Astrocyte (in vitro differentiated cells and primary cell): ENCODE data around the gene SYT17. TPM values are rescaled to one million over a fixed set of nuclear protein-coding genes. Genes with fewer than 3 reads are reported as not detected.

Experiments used
- DNase-seq: peaks from one replicate; pipeline ENCODE4 v3.0.0-alpha.2; 2010; ENCODE audit warnings: low read depth
- FAIRE-seq: peaks from 2 replicates; lab custom pipeline; 2011; peaks lifted over from hg19 to GRCh38; lab: Jason Lieb, UNC
- H2AFZ ChIP-seq: 2 replicates; pipeline ENCODE4 v1.6.0; 2012; ENCODE audit warnings: low read depth, low read length, inconsistent platforms
- H3K27ac ChIP-seq: 2 replicates; pipeline ENCODE4 v1.5.1; 2011; ENCODE audit warnings: low read depth, low read length, inconsistent platforms
- H3K27me3 ChIP-seq: 2 replicates; pipeline ENCODE4 v1.6.0; 2011; ENCODE audit warnings: low read length, inconsistent platforms; ENCODE audit not compliant: insufficient read depth
- H3K36me3 ChIP-seq: 2 replicates; pipeline ENCODE4 v1.5.1; 2011; ENCODE audit warnings: low read length, inconsistent platforms; ENCODE audit not compliant: insufficient read depth
- H3K4me1 ChIP-seq: 2 replicates; pipeline ENCODE4 v1.5.1; 2011; ENCODE audit warnings: low read length, inconsistent platforms; ENCODE audit not compliant: insufficient read depth
- H3K4me2 ChIP-seq: 2 replicates; pipeline ENCODE4 v1.6.0; 2012; ENCODE audit warnings: low read length, inconsistent platforms
- H3K4me3 ChIP-seq: 2 replicates; pipeline ENCODE4 v1.5.1; 2011; ENCODE audit warnings: low read depth, mild to moderate bottlenecking, low read length, inconsistent platforms; ENCODE audit not compliant: insufficient read depth
- H3K79me2 ChIP-seq: 2 replicates; pipeline ENCODE4 v1.6.0; 2012; ENCODE audit warnings: mild to moderate bottlenecking, low read length, inconsistent platforms; ENCODE audit not compliant: insufficient read depth
- H3K9ac ChIP-seq: 2 replicates; pipeline ENCODE4 v1.6.0; 2012; ENCODE audit warnings: mild to moderate bottlenecking, low read length, inconsistent platforms
- H3K9me3 ChIP-seq: 2 replicates; pipeline ENCODE4 v1.5.1; 2012; ENCODE audit warnings: low read depth, mild to moderate bottlenecking, low read length, inconsistent platforms; ENCODE audit not compliant: insufficient read depth
- H4K20me1 ChIP-seq: 2 replicates; pipeline ENCODE4 v1.6.0; 2012; ENCODE audit warnings: low read length, inconsistent platforms; ENCODE audit not compliant: insufficient read depth
- H3K27ac Mint-ChIP-seq: one replicate; pipeline ENCODE4 v1.8.0; 2021; ENCODE audit warnings: mild to moderate bottlenecking, mixed read lengths; ENCODE audit not compliant: unreplicated experiment
- H3K27me3 Mint-ChIP-seq: one replicate; pipeline ENCODE4 v1.8.0; 2021; ENCODE audit warnings: low read depth, mixed read lengths; ENCODE audit not compliant: unreplicated experiment
- H3K36me3 Mint-ChIP-seq: one replicate; pipeline ENCODE4 v1.8.0; 2021; ENCODE audit warnings: low read depth, mixed read lengths; ENCODE audit not compliant: unreplicated experiment
- H3K4me1 Mint-ChIP-seq: one replicate; pipeline ENCODE4 v1.8.0; 2021; ENCODE audit warnings: low read depth, mixed read lengths; ENCODE audit not compliant: unreplicated experiment
- H3K4me3 Mint-ChIP-seq: one replicate; pipeline ENCODE4 v1.8.0; 2021; ENCODE audit warnings: mild to moderate bottlenecking, moderate library complexity, mixed read lengths; ENCODE audit not compliant: unreplicated experiment
- H3K9me3 Mint-ChIP-seq: one replicate; pipeline ENCODE4 v1.8.0; 2021; ENCODE audit warnings: mild to moderate bottlenecking, mixed read lengths; ENCODE audit not compliant: unreplicated experiment
- CTCF ChIP-seq: IDR thresholded peaks from 2 replicates; pipeline ENCODE4 v1.5.1; 2011; ENCODE audit warnings: low read depth, mild to moderate bottlenecking, inconsistent platforms, low read length, moderate library complexity; ENCODE audit not compliant: insufficient read depth
- EZH2 ChIP-seq: IDR thresholded peaks from 2 replicates; pipeline ENCODE4 v1.6.1; 2012; ENCODE audit warnings: mild to moderate bottlenecking, low read length, inconsistent platforms; ENCODE audit not compliant: insufficient read depth
- total RNA-seq: library from RNA; stranded (reverse); gene quantifications from 2 replicates; pipeline ENCODE4 v1.2.1, GENCODE V29; 2021

The SYT17 gene
- total RNA-seq, 1 donor from 2014 or later, result 4.8 TPM

- Histone ChIP-seq H3K79me2 (no peaks in the 10 kb centered on the region), H3K9ac (no peak overlapping the region), H3K27ac (no peak overlapping the region), H3K27me3 (no peaks in the 10 kb centered on the region), H4K20me1 (no peaks in the 10 kb centered on the region), H3K36me3 (no peaks in the 10 kb centered on the region), H2AFZ (no peak overlapping the region), H3K4me2 (peak overlapping the region; percentile 18), H3K9me3 (no peaks in the 10 kb centered on the region), H3K4me3 (no peak overlapping the region), H3K4me1 (peaks cover 13% of the 10 kb centered on the region)
- TF ChIP-seq EZH2 (no peak), CTCF (no peak)
- Mint-ChIP-seq H3K4me3 (no peak overlapping the region), H3K27ac (no peak overlapping the region), H3K27me3 (peaks cover 4% of the 10 kb centered on the region), H3K9me3 (no peaks in the 10 kb centered on the region), H3K4me1 (peaks cover 15% of the 10 kb centered on the region), H3K36me3 (no peaks in the 10 kb centered on the region)
- no peak for DNase-seq
- FAIRE-seq, result no peak
Observed at GRCh38 chr16:19136549-19137196, 31.4 kb upstream of the SYT17 start.

DNA sequence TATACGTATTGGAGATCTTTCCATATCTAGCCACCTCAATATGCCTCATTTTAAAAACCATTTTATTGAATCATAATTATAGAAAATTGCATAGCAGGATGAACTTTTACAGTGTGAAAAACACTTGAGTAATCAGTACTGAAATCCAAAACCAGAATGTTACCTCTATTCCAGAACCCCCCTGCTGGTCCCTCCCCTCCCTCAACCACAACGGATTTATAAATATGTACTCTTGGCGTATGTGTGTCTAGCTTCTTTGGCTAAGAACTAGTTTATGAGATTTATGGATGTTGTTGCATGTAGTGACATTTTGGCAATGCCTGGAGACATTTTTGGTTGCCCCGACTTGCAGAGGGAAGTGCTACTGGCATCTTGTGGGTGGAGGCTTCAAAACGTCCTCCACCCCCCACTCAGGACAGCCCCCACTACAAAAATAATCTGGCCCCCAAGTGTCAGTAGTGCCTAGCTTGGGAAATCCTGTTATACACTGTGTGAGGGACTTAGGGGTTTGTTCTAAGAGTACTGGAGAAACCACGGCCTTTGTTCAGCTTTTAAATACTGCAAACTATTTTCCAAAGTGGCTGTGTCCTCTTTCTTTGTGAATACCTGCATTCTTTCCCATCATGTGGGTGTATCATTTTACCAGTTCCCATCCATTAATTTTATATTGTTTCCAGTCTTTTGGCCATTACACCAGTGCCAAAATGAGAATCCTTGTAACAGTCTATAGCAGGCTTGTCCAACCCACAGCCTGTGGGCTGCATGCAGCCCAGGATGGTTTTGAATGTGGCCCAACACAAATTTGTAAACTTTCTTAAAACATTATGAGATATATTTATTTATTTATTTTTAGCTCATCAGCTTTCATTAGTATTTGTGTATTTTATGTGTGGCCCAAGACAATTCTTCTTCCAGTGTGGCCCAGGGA lies 30.6 kb upstream of the SYT17 start:
- Histone ChIP-seq H3K27ac (no peak overlapping the region), H3K27me3 (no peaks in the 10 kb centered on the region), H3K9me3 (no peaks in the 10 kb centered on the region), H4K20me1 (no peaks in the 10 kb centered on the region), H3K36me3 (no peaks in the 10 kb centered on the region), H3K79me2 (no peaks in the 10 kb centered on the region), H2AFZ (no peak overlapping the region), H3K4me2 (no peak overlapping the region), H3K9ac (no peak overlapping the region), H3K4me3 (no peak overlapping the region), H3K4me1 (peaks cover 10% of the 10 kb centered on the region)
- no peaks in the 10 kb centered on the region for H3K9me3 Mint-ChIP-seq
- TF ChIP-seq EZH2 (no peak), CTCF (no peak)
- H3K4me3 Mint-ChIP-seq, result no peak overlapping the region
- FAIRE-seq, result no peak
- peaks cover 4% of the 10 kb centered on the region for H3K27me3 Mint-ChIP-seq
- DNase-seq, result peak; percentile 35
- no peak overlapping the region for H3K27ac Mint-ChIP-seq
- no peaks in the 10 kb centered on the region for H3K36me3 Mint-ChIP-seq
- peaks cover 11% of the 10 kb centered on the region for H3K4me1 Mint-ChIP-seq
